GM21390 (cell line): ENCODE results near the gene NGLY1.

Source experiments
- ATAC-seq: cut with Tn5 transposase; IDR thresholded peaks from one replicate; pipeline ENCODE4 v1.9.1; 2021; ENCODE audit not compliant: unreplicated experiment

NGLY1 gene

DNA sequence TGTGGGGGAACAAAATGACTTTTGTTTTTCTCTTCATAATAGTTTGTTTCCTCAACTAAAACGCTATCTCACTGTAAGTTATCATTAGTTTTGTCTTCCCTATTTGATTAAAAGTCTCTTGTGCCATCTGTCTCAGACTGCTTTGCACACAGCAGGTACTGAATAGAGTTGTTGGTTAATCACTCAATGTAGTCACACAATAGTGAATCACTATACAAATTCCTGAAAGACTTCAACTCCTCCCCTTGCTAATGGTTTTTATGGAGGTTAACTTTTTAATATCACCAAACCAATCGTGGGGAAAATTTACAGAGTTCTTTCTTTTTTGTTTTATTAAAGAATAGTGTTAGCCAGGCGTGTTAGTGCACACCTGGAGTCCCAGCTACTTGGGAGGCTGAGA is 2.6 kb upstream of the NGLY1 start:
- no peak for ATAC-seq

GRCh38 chr3:25784971-25785370 is 1.7 kb upstream of the NGLY1 start:
- no peak for ATAC-seq

DNA sequence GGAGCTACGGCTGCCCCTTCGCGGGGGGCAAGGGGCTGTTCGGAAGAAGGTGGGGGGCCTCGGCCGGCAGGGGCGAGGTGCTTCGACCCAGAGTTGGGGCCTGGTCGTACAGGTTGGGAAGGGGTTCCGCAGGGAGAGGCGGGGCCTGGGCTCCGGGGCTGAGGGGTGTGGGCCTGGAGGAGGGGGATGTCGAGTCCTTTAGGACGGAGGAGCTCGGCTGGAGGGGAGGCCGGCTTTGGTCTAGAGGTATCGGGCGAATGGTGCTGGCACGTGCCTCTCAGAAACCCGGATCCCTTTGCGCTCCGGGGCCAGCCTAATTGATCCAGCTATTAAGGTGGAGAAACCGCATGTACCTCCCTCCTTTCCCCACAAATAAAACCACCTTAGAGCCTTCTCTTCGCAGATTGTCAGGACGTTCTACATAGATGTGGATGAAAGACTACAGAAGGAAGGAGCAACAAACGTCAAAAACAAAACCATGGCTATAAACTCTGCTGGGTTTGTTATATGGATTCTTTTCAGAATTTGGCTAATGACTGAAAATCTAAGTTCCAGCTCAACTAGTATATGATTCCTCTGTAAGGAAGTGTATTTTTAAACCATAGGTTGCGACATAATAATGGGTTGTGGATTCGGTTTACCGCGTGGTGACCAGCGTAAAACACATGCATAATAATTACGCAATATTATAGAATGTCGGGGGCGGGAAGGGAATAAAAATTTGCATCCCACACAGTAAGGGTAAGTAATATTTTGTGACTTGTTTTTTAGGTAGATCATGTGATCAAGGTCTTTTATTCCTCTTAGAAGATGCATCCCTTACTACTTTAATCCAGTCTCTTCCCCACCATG is 644 bp upstream of the NGLY1 start:
- ATAC-seq, result peak; percentile 12

GRCh38 chr3:25782636-25782937 is 656 bp downstream of the NGLY1 start:
- ATAC-seq, result no peak

DNA sequence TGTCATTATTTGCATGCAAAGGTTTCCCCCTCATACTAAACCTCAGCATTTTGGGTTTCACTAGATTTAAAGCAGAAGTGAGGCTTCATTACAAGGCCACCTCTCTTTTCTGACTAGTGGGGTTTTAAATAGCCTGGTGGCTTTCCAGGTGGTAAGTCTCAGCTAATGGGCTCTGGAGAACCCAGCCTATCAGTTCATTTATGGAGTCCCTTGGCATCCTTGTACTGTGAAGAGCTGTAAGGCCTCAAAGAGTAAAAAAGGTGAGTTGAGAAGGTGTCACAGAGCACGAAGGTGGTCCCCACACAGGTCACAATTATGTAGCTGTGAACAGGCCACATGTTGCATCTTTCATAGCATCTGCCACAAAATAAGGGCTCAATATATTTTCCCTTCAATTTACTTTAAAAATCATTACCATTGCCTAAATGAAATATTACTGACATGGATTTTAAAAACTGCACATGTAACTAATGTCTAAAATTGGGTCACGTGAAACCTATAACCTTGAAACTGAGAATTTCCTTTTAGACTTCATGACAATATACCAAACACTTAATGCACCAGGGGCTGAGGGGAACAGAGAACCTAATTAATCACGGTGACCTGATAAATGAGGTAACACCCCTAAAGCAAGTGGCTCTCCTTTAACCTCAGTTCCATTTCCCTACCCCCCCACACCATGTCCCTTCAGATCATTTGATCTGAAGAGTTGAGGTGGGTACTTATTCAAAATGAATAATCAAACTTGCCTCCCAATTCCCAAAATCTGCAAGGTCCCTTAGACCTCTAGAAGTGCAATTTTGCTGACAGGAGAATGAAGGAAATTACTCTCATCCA is 1.3 kb downstream of the NGLY1 start:
- peak; percentile 69 for ATAC-seq

GRCh38 chr3:25781145-25781757 is 2.0 kb downstream of the NGLY1 start:
- no peak for ATAC-seq

DNA sequence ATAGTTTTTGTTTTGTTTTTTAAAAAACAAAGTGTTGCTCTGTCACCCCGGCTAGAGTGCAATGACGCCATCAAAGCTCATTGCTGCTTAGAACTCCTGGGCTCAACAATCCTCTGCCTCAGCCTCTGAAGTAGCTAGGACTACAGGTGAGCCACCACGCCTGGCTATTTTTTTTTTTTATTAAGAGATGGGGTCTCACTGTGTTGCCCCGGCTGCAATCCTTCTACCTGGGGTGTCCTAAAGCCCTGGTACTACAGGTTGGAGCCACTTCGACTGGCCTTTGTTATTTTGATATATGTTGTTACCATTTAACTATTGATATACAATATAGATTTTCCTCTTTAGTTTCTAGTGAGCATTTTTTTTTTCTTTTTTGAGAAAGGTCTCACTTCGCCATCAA is 2.6 kb downstream of the NGLY1 start:
- ATAC-seq, result no peak

GRCh38 chr3:25775936-25776335 is 7.3 kb downstream of the NGLY1 start:
- ATAC-seq, result peak; percentile 75

- ATAC-seq, result peak; percentile 96
Measured at GRCh38 chr3:25768851-25769250, 14.4 kb downstream of the NGLY1 start.

- no peak for ATAC-seq
Measured at GRCh38 chr3:25751725-25752124, 31.5 kb downstream of the NGLY1 start.

- no peak for ATAC-seq
Measured at GRCh38 chr3:25751048-25751447, 32.2 kb downstream of the NGLY1 start.

DNA sequence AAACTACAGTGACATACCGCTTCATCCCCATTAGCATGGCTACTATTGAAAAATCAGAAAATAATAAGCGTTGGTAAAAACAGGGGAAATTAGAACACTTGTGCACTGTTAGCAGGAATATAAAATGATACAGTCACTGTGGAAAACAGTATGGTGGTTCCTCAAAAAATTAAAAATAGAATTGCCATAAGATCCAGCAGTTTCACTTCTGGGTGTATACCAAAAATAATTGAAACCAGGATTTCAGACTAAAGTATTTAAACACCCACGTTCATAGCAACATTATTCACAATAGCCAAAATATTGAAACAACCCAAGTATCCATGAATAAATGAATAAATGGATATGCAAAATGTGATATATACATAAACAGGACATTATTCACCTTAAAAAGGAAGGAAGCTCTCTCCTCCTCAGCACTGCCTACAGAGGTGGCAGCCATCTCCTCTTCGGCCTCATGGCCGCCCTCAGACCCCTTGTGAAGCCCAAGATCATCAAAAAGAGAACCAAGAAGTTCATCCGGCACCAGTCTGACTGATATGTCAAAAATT is 34.1 kb downstream of the NGLY1 start:
- no peak for ATAC-seq

- ATAC-seq, result no peak
Measured at GRCh38 chr3:25748189-25748588, 35.1 kb downstream of the NGLY1 start.

DNA sequence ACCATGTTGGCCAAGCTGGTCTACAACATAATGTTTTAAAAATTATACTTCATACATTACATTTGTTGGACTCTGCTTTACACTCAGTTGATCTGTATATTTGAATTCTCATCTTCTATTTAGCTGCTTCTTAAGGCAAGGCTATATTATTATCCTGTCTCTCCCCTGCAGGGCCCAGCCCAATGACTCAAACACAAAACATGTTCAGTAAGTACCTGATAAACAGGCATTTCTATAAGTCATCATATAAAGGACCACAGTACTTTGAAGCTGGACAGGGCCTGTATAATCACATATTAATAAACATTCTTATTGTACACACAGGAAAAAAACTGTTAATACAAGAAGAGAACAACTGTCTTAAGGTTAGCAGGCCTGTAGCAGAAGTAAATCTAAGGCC is 36.2 kb downstream of the NGLY1 start:
- no peak for ATAC-seq

- ATAC-seq, result no peak
Measured at GRCh38 chr3:25744470-25744869, 38.8 kb downstream of the NGLY1 start.

DNA sequence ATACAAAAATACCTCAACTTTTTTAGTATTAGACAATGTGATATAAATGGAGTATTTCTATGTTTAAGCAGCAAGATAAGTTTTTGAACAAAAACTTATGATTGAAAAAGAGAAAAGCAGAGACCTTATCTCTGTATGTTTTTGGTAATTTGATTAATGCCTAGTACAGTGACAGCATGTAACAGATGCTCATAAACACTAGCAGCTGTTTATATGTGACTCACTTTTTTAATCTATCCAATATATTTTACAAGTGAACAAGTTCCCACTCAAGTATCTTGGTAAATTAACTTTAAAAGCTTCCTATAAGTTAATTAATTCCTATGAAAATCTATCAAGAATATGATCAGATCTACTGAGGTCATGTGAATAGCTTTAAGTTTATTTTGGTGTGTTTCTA is 55.1 kb downstream of the NGLY1 start:
- no peak for ATAC-seq

- ATAC-seq, result no peak
Measured at GRCh38 chr3:25727316-25727715, 55.9 kb downstream of the NGLY1 start.

GRCh38 chr3:25725810-25726209 is 57.4 kb downstream of the NGLY1 start:
- ATAC-seq, result no peak

DNA sequence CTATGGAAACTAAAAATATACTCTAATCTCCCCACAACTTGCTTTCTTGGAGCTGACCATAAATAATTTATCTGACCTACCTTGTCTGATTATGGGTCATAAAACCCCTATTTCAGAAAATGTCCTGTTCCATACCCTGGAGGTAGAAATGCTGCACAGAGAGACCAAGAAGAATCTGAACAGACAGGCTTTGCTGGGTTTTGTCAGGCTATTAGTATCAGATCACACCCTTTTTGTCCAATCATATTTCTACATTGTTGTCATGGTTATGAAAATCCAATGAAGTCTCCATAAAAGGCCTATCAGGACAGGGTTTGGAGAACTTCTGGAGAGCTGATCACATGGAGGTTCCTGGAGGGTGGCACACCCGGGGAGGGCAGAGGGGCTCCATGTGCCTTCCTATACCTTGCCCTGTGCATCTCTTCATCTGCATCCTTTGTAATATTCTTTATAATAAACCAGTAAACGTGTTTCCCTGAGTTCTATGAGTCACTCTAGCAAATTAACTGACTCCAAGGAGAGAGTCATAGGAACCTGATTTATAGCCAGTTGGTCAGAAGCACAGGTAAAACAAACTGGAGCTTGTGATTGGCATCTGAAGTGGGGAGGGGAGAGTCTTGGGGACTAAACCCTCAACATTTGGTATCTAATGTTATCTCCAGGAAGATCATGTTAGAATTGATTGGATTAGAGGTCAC is 58.1 kb downstream of the NGLY1 start:
- ATAC-seq, result no peak

DNA sequence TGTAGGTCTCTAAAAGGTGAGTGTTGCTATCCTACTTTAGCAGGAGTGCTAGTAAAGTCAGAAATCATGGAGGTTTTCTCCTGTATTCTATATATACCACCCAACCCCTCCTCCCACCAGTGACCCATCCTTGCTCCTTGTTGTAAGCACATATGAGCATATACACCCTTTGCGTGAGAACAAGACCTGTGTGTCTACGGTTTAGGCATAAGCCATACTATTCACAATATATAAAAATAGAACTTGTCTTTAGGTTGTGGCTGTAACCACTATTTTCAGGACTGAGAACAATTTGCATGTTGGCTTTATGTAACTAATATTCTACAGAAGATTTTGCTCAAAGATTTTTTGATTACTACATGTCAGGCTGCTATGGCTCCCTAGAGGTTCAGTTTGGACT is 59.4 kb downstream of the NGLY1 start:
- peak; percentile 87 for ATAC-seq

DNA sequence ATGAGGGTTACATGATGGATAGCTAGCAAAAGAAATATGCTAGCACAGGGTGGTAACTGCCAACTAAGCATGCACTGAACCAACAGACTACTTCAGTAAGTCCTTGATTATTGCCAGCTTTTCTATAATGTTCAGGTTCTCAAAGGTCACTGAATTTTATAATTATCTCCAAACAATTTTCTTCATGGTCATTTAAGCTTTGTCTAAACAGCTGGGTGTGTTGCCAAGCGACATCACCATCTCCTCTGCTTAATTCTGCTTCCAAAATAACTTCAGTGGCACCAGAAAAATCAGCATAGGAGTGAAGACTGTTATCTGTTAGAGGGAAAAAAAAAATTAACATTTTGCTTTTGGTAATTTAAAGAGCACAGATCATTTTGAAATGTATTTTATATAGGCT is 63.9 kb downstream of the NGLY1 start:
- no peak for ATAC-seq
